ENCODE measurements around the gene EXOC2.

- no peak for TF ChIP-seq CREB5 (CRISPR knock-in tag; IDR thresholded peaks at IDR 0.05; ENCODE audit: low read depth)
- no peak for TF ChIP-seq ZFP30 (CRISPR knock-in tag; IDR thresholded peaks at IDR 0.05)
Measured at GRCh38 chr6:603265-603664, 89.7 kb downstream of the EXOC2 start.

Measured in SK-N-SH treated with all-trans-retinoic acid at 6 μM for 48 hours (cell line).